T47D (cell line): ENCODE data around the gene IQSEC1.

Experiments
- DNase-seq, 2 experiments: peaks; one replicate each; pipeline versions ENCODE4 v3.0.0 to v3.0.0-alpha.2; 2011 to 2012; ENCODE audit warnings: low read depth in 1 of 2, low spot score in 1 of 2
- JUND ChIP-seq: IDR thresholded peaks from 2 replicates; pipeline ENCODE4 v1.6.1; 2012; ENCODE audit warnings: low read depth
- in situ Hi-C: cut with HindIII; loops from 2 replicates; pipeline ENCODE4 v1.10.0; 2016; ENCODE audit warnings: low sequenced_read_pairs, low pct_unique_long_range_greater_than_20kb

IQSEC1 gene

DNA sequence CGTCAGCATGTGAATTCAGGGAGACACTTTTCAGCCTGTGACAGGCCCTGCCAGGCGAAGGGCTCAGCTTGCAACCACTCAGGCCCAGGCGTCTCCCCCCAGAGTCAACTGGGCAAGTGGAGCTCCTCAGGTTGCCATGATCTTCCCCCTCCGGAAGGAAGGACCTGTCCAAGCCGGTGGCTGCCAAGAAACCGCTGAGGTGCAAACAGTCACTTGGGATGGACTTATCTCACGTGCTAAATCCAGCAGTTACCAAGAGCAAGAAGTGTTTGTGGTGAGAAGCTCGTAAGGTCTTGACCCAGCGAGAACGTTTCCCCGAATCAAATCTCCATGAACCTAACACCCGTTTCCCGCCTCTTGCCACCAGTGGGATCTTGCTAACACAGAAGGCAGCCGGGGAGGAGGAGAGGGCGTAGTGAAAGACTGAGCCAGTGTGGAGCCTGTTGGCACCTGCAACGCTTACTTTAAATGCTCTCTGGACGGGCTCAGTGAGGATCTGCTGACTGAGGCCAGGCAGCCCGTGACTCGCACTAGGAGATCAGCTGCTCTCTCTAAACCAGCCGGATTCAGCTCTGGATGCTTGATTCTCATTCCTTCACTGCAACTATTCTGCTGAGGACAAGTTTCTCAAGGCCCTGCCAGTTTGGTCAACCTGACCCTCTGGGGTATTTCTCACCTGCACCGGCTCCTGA, 39.0 kb downstream of the IQSEC1 start:
- no peak for DNase-seq
- TF ChIP-seq JUND: no peak
- in situ Hi-C loops: no loop called here

DNA sequence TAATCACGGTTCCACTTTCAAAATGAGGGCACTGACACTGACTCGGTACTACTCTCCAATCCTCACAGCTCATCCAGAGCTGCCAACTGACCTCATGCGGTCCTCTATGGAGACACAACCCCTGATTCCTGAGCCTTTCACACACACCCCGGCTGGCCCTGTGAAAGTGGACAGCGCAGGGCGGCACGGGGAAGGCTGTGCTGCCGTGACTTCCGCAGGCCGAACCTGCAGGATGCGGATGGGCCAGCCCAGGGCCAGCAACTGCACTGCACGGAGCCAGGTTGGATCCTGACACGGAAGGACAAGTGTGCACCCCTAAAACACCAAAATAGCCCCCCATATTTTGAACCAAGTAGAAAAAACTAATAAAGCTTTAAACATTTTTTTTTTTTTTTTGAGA, 41.0 kb downstream of the IQSEC1 start:
- in situ Hi-C loops: no loop called here
- no peak for TF ChIP-seq JUND
- DNase-seq: no peak

DNA sequence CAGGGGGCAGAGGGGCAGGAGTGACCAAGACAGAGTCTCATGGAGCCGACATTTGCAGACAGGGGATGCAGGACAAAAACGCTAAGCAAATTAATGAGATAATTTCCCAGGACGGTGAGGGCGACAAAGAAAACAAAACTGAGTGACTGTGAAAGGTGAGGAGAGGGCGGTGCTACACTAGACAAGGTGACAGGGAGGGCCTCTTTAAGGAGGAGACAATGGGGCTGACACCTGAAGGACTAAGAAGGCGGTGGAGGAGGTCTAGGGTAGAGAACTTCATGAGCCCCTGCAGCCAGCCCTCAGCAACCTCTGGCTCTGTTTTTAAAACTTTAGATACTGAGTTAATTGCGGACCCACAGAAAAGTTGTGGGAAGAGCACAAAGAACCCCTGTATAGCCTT, 41.6 kb downstream of the IQSEC1 start:
- no peak for TF ChIP-seq JUND
- in situ Hi-C loops: no loop called here
- no peak for DNase-seq

DNA sequence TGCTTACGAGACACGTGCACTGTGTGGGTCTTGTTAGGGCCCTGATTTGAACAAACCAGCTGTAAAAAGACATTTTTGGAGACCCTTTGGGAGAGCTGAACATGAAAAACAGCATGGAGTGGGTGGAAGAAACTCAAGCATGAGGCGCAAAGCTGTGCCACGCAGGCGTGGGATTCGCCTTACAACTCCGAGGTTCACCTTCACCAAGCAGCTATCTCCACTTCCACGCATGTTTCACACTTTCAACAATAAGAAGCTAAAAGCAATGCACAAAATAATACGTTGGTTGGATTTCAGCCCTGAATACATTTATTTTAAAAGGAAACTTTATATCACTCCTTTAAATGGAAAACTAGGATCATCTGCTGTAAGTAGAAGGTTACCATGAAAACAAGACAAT, 42.5 kb downstream of the IQSEC1 start:
- in situ Hi-C loops: no loop called here
- no peak for TF ChIP-seq JUND
- DNase-seq: no peak

DNA sequence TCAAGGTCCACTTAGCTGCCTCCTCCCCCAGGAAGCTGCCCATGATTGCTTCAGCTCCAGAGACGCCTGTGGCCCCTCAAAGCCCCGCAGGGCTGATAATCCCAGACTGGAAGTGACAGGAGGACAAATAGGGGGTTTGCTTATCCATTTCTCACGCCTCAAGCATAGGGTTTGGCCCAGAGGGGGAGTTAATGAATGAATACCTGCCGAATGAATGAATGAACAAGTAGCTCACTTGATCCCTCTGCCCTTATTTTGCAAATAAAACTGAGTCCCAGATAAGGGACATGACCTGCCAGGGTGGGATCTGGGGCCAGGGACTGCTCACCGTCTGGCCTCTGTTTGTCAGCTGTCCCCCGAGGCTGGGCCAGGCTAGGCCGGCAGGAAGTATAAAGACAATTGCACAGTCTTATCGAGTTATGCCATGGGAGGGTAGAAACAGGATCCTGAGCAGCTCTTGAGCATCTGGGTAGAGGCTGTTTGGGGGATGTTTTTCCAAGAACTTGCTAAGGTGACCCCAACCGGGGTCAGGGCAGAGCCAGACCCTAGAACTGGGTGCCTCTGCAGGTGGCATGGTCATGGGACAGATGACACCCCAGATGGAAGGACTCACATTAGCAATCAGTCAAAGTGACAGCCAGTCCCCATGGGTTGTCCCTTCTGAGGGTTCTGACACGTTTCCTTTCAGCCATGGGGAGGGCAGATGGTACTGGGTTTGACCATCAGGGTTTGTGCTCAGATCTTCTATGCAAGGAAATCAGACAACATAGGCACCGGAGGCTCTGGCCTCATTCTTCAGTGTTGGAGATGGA, 45.0 kb downstream of the IQSEC1 start:
- no peak for TF ChIP-seq JUND
- DNase-seq: no peak

DNA sequence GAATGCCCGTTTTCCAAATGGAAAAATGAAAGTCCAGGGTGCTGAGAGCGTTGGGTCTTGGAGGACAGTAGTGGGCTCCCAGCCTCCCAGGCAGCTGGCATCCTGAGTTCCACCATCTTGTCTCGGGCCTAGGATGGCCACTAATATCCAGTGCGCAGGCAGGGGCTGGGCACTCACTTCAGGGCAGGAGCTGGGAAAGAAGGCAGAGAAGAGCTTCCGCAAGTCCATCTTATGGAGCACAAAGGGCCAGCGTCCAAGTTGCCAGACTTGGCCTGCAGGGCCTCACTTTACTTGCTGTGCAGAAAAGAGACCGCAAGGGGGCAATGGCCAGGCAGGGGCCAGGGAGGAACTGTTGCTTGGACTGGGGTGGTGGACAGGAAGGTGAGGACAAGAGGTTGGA, 46.1 kb downstream of the IQSEC1 start:
- DNase-seq: no peak
- in situ Hi-C loops: no loop called here
- no peak for TF ChIP-seq JUND

More for the DNA sequence above, 45.0 kb downstream of the IQSEC1 start:
- in situ Hi-C loops: no loop called here

DNA sequence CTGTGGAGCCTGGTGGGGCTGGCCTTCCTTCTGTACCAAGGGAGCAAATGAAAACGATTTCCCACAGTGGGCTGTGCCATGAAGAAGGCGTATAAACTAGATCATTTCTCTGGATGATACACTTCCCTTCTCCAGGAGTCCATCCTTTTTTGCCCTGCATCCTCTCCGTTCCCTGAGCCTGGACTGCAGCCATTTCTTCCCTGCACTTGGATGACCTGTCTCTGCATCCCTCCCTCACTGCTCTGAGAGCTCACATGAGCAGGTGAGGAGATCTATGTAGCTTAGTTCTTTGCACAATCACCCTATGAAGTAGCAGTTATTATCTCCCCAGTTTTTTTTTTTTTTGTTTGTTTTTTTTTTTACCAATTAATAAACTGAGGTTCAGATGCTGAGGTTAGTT, 46.7 kb downstream of the IQSEC1 start:
- no peak for DNase-seq
- in situ Hi-C loops: no loop called here
- no peak for TF ChIP-seq JUND

DNA sequence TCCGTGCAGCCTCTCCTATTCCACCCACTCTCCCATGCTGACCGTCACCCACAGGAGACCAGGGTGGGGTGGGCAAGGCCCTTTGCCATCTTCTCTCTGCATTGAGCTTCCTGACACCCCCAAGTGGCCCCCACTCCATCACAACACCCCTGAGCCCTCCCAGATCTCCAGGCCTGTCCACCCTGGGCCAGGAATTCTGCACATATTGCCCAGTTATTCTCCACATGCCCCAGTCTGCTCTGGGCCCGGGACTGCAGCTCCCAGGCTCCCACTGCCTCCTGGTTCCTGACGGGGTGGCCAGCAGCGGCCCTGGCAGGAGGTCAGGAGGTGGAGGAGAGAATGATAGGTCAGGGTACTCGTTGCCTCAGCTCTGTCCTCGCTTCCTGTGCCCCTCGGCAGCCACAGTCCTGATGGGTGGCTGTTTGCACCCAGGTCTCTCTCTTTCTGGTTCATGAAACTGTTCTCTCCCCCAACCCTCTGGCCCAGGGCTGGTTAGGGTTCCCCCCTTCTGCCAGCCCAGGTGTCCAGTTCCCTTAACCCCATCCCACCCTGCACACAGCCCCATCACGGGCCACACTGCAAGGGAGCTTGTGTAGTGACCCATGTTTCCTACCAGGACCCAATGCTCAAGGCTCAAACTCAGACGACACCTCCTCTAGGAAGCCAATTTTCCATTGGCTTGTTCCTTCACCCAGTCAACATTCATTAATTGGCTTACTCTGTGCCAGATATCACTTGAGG, 47.3 kb downstream of the IQSEC1 start:
- DNase-seq: no peak
- TF ChIP-seq JUND: no peak
- in situ Hi-C loops: no loop called here

DNA sequence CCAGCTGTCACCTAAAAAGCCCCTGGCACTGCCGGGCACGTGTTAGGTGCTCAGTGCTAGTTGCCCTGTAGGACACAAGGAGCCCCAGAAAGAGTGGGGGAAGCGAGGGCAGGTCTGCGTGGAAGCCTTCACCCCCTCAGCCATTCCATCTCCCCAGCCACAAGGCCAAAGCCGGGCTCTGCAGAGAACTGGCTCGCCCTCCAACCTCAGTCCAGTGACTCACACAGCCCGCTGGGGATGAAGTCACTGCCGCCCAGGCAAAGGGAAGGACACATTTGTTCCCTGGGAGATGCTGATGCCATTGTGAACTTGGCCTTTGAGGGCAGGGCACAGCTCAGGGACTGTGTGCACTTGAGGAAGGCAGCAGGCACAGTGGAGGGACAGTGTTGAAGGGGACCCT, 48.1 kb downstream of the IQSEC1 start:
- in situ Hi-C loops: no loop called here
- TF ChIP-seq JUND: no peak
- DNase-seq: no peak

DNA sequence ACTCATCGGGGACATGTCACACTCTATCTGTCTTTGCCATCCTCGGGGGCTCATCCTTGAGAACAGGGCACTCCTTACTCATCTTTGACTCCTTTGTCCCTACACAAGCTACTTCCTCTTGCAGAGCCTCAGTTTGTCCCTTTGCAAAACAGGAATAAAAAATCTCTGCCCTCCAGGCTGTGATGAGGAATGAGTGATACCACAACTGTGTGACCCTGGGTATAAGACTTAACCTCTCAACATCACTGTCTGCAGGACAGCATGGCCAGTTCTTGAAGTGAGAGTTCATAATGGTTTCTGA, 48.5 kb downstream of the IQSEC1 start:
- DNase-seq: no peak
- TF ChIP-seq JUND: no peak
- in situ Hi-C loops: no loop called here

DNA sequence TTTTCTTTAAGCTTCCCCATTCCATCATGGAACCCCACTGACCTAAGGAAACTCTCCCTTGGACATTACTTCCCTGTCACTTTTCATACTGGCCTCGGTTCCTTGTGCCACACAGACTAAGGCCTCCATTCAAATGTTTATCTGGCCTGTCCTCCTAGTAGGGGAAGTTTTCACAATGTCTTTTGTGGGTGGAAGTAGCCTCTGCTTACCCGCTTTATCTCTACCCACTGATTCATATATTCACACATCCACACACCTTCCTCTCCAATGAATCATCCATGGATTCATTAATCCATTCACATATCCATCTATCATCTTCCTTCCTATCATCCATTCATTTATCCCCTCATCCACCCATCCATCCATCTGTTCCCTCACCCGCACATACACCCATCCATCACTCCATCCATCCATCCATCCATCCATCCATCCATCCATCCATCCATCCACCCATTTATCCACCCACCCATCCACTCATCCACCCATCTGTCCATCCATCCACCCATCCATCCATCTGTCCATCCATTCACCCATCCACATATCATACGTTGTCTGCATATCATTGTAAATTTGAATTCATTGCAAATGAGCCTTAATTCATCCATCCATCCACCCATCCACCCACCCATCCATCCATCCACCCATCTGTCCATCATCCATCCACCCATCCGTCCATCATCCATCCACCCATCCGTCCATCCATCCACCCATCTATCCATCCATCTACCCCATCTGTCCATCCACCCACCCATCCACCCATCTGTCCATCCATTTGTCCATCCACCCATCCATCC, 49.1 kb downstream of the IQSEC1 start:
- no peak for TF ChIP-seq JUND
- in situ Hi-C loops: no loop called here
- DNase-seq: no peak

DNA sequence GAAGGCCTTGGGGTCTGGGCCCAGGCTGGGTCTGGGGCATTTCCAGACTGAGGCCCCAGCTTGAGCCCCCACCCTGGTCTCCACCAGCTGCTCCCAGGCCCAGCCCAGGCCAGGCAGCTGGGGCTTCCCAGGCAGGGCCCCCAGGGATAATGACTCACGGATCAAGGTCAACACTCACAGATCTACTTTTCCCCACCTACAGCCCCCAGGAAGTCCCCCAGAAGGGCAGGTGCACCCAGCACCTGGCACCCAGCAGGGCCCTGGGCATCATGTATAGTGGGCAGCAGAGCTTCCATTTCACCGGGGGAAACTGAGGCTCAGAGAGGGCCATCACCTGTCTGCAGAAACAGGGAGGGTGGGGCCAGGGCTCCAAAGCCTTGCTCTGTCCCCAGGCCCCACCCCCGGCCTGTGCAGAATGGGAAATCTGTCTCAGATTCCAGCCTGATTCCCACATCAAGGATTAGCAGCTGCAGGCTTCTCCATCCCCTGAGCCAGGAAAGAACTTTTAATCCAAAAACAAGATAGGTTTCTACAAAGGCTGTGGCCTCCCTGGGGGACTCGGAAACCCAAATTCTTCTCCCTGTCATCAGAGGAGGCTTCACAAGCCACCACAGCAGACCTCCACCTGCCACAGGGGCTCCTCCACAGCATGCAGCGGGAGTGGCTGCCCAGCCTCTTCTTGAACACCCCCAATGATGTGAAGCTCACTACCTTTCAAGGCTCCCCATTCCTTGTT, 49.8 kb downstream of the IQSEC1 start:
- in situ Hi-C loops: no loop called here
- DNase-seq: no peak
- no peak for TF ChIP-seq JUND
